Effector memory CD4-positive, alpha-beta T cell (primary cell): ENCODE results near the gene DRAP1.
"Not testable (repeated sequence)": the region's sequence is repeated elsewhere in the genome, so short reads cannot be mapped to it uniquely, and the experiment has no call there.

Experiments
- DNase-seq, 3 donors: peaks; one replicate each; pipeline ENCODE4 v3.0.0-alpha.2; 2020
- H3K27ac ChIP-seq: 2 replicates; pipeline ENCODE4 v1.7.0; 2013; ENCODE audit warnings: mild to moderate bottlenecking, low read length, moderate library complexity; ENCODE audit not compliant: insufficient read depth, poor library complexity, severe bottlenecking
- H3K27me3 ChIP-seq: replicated peaks from 2 replicates; pipeline ENCODE4 v1.7.0; 2013; ENCODE audit warnings: mild to moderate bottlenecking, low read length; ENCODE audit not compliant: insufficient read depth, control insufficient read depth, poor library complexity, severe bottlenecking
- H3K36me3 ChIP-seq: 2 replicates; pipeline ENCODE4 v1.7.0; 2013; ENCODE audit warnings: mild to moderate bottlenecking, low read length, moderate library complexity; ENCODE audit not compliant: control insufficient read depth, insufficient read depth
- H3K4me1 ChIP-seq: 2 replicates; pipeline ENCODE4 v1.7.0; 2013; ENCODE audit warnings: low read length, mild to moderate bottlenecking; ENCODE audit not compliant: control insufficient read depth, insufficient read depth, poor library complexity, severe bottlenecking
- H3K4me3 ChIP-seq: 2 replicates; pipeline ENCODE4 v1.7.0; 2013; ENCODE audit warnings: low read length, low read depth, mild to moderate bottlenecking; ENCODE audit not compliant: insufficient read depth, poor library complexity, severe bottlenecking
- H3K9me3 ChIP-seq: 2 replicates; pipeline ENCODE4 v1.7.0; 2013; ENCODE audit warnings: mild to moderate bottlenecking, low read length, moderate library complexity; ENCODE audit not compliant: control insufficient read depth

The DRAP1 gene

DNA sequence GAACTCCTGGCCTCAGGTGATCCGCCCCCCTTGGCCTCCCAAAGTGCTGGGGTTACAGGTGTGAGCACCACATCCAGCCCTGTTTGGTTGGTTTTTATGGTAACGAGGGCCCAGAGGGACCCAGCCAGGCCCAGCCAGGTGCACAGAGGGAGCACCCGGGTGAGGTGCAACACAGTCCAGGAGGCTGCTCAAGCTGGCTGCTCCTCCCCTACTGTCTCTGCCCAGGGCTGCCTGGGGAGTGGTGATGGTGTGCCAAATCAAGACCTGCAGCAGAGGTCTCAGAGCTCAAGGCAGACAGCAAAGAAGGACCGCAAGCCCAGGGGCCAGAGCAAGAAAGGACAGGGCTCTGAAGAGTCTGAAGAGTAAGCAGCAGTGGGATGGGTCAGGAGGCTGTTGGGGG, 27.4 kb downstream of the DRAP1 start:
- Histone ChIP-seq H3K4me3 (no peak overlapping the region), H3K4me1 (no peaks in the 10 kb centered on the region)

DNA sequence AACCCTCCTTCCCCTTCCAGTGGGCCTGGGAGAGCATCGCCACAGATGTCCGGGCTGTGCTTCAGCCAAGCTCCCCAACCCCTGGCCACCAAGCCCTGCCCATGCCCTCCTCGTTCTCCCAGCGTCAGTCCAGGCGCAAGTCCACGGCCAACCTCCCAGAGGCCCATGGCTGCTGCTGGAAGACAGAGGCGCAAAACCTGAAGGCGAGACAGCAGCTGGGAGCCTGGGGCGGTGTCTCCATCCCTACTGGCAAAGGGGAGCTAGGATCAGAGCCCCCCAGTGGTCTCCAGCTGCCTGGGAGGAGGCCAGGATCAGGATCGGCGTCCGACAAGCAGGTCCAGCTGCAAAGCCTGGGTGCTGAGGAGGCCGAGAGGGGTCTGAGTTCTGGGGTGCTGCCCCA, 27.9 kb downstream of the DRAP1 start:
- Histone ChIP-seq H3K9me3 (no peaks in the 10 kb centered on the region), H3K27ac (no peak overlapping the region), H3K36me3 (no peaks in the 10 kb centered on the region), H3K4me3 (no peak overlapping the region), H3K4me1 (no peaks in the 10 kb centered on the region), H3K27me3 (no peaks in the 10 kb centered on the region)
- DNase-seq = no peak

More for the DNA sequence above, 27.4 kb downstream of the DRAP1 start:
- Histone ChIP-seq H3K9me3 (no peaks in the 10 kb centered on the region), H3K27me3 (no peaks in the 10 kb centered on the region), H3K36me3 (no peaks in the 10 kb centered on the region), H3K27ac (no peak overlapping the region)
- no peak for DNase-seq

DNA sequence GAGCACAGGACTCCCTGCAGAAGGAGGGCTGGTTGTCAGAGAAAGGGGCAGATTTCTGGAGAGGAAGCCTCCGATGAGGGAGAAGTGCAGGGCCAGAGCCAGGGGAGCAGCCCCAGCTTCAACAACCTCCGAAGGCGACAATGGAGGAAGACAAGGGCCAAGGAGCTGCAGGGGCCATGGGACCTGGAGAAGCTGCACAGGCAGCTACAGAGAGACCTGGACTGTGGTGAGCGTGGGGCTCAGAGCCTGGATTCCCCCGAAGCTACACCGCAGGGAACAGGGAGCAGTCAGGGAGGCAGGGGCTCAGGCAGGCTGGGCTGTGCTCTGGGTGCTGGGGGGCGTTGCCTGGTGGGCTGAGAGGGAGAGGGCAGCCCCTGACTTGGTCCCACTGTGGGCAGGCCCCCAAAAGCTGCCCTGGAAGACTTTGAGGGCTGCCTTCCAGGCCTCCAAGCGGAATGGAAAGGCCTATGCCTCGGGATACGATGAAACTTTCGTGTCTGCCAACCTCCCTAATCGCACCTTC, 28.4 kb downstream of the DRAP1 start:
- H3K4me3 ChIP-seq = no peak overlapping the region

DNA sequence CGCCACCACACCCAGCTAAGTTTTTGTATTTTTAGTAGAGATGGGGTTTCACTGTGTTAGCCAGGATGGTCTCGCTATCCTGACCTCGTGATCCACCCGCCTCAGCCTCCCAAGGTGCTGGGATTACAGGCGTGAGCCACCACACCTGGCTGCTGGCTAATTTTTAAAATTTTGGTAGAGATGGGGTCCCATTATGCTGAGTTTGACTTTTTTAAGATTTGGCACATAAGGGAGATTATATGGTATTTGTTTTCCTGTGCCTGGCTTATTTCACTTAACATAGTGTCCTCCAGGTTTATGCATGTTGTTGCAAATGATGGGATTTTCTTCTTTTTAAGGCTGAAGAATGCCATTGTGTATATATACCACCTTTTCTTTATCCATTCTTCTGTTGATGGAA, 31.5 kb downstream of the DRAP1 start:
- H3K9me3 ChIP-seq, DNase-seq, H3K4me1 ChIP-seq: not testable (repeated sequence)

More for the DNA sequence above, 28.4 kb downstream of the DRAP1 start:
- Histone ChIP-seq H3K4me1 (no peaks in the 10 kb centered on the region), H3K9me3 (no peaks in the 10 kb centered on the region), H3K36me3 (no peaks in the 10 kb centered on the region), H3K27me3 (no peaks in the 10 kb centered on the region), H3K27ac (no peak overlapping the region)
- DNase-seq = no peak

DNA sequence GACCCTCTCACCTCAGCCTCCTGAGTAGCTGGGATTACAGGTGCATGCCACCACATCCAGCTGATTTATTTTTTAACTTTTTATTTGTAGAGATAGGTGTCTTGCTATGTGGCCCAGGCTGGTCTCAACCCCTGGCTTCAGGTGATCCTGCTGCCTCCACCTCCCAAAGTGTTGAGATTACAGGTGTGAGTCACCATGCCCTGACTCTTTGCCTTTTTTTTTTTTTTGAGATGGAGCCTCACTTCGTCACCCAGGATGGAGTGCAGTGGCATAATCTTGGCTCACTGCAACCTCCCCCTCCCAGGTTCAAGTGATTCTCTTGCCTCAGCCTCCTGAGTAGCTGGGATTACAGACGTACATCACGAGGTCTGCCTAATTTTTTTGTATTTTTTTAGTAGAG, 32.4 kb downstream of the DRAP1 start:
- not testable (repeated sequence) for H3K4me3 ChIP-seq, H3K27me3 ChIP-seq, H3K36me3 ChIP-seq, H3K4me1 ChIP-seq, DNase-seq, H3K9me3 ChIP-seq, H3K27ac ChIP-seq

More for the DNA sequence above, 31.5 kb downstream of the DRAP1 start:
- H3K36me3 ChIP-seq, H3K27ac ChIP-seq, H3K27me3 ChIP-seq, H3K4me3 ChIP-seq: not testable (repeated sequence)

DNA sequence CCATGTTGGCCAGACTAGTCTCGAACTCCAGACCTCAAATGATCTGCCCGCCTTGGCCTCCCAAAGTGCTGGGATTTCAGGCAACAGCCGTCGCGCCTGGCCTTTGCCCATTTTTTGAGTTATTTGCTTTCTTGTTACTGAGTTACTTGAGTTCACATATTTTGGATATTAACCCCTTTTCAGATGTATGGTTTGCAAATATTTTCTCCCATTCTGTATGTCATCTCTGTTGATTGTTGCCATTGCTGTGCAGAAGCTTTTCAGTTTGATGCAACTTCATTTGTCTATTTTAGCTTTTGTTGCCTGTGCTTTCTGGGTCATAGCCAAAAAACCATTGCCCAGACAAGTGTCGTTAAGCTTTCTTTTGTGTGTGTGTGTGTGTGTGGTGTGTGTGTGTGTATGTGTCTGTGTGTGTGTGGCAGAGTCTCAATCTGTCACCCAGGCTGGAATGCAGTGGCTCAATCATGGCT, 32.9 kb downstream of the DRAP1 start:
- Histone ChIP-seq H3K36me3 (no peaks in the 10 kb centered on the region), H3K27me3 (no peaks in the 10 kb centered on the region), H3K4me1 (no peaks in the 10 kb centered on the region), H3K27ac (no peak overlapping the region), H3K4me3 (no peak overlapping the region), H3K9me3 (no peaks in the 10 kb centered on the region)
- DNase-seq = no peak

DNA sequence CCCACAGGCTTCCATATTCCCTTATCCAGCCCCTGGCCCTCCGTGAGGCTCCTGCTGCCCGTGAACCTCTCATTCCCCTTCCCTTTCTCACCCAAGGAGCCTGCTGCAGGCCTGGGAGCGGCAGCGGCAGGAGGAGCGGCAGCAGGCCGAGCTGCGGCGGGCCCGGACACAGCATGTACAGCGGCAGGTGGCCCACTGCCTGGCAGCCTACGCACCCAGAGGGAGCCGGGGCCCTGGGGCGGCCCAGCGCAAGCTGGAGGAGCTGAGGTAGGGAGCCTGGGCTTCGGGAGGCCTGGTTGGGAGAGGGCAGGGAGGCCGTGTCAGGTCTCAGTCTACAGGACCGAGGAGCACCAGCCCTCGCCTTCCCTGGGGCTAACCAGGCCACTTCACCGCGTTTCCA, 34.2 kb downstream of the DRAP1 start:
- Histone ChIP-seq H3K4me3 (no peak overlapping the region), H3K27me3 (no peaks in the 10 kb centered on the region), H3K36me3 (no peaks in the 10 kb centered on the region), H3K4me1 (peaks cover 3% of the 10 kb centered on the region), H3K9me3 (no peaks in the 10 kb centered on the region), H3K27ac (no peak overlapping the region)
- no peak for DNase-seq

DNA sequence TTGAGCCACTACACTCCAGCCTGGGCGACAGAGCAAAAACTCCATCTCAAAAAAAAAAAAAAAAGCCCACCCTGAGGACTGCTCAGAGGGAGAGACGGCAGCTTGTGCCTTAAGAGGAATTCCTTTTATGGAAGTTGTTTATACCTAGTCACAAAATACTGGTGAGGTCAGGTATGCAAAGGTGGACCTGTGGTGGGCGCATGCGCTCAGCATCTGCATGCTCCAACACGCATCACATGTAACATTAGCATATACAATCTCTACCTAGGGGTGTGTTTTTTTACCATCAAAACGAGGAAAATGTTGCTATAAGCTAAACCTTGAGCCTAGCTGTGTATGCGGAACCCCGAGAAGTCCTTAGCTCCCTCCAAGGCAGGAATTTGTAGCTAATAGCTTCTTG, 35.5 kb downstream of the DRAP1 start:
- H3K27ac ChIP-seq = no peak overlapping the region
- no peaks in the 10 kb centered on the region for H3K9me3 ChIP-seq
- H3K36me3 ChIP-seq = no peaks in the 10 kb centered on the region
- no peaks in the 10 kb centered on the region for H3K27me3 ChIP-seq
- peaks cover 3% of the 10 kb centered on the region for H3K4me1 ChIP-seq
- no peak for DNase-seq
- no peak overlapping the region for H3K4me3 ChIP-seq

DNA sequence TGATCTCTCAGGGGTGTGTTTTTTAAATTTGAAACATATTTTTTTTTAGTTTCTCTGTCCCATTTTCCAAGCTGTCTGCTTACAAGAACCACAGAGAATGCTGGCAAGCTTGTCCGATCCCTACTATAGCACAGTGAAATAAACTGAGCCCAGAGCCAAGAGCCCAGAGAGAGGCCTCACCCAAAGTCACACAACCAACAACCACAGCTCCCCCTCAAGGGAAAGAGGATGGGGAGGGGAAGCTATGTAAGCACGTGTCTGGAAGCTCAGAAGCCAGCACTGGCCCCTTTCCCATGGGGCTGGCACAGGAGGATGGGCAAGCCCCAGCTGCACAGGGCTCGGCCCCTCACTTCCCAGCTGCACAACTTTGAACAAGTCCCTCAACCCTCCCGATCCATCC, 39.1 kb downstream of the DRAP1 start:
- Histone ChIP-seq H3K9me3 (no peaks in the 10 kb centered on the region), H3K27me3 (no peaks in the 10 kb centered on the region), H3K36me3 (no peaks in the 10 kb centered on the region), H3K27ac (no peak overlapping the region), H3K4me3 (no peak overlapping the region), H3K4me1 (peaks cover 15% of the 10 kb centered on the region)
- DNase-seq = no peak

DNA sequence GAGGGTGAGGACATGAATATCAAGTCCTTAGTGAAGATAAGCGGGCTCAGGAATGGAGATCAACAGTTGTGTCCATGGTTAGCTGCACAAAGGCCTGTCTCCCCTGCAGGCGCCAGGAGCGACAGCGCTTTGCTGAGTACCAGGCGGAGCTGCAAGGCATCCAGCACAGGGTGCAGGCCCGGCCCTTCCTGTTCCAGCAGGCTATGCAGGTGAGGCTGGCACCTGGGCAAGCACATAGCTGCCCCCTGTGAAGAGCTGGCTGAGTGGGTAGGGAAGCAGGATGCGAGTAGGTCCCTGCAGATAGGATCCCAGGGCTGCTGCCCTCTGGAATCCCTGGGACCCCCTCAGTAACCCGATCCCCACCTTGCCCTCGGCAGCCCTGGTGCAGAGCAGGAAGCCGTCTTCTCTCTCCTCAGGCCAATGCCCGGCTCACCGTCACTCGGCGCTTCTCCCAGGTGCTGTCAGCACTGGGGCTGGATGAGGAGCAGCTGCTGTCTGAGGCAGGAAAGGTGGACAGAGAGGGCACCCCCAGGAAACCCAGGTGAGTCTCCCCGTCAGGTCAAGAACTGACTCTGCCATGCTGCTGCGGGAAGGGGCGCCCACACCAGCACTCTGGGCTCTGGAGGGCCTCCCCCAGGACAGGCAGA, 39.7 kb downstream of the DRAP1 start:
- no peaks in the 10 kb centered on the region for H3K27me3 ChIP-seq
- DNase-seq = no peak
- H3K36me3 ChIP-seq = peaks cover 1% of the 10 kb centered on the region
- no peaks in the 10 kb centered on the region for H3K9me3 ChIP-seq
- no peak overlapping the region for H3K27ac ChIP-seq
- peaks cover 21% of the 10 kb centered on the region for H3K4me1 ChIP-seq
- H3K4me3 ChIP-seq = no peak overlapping the region
